SK-N-SH treated with all-trans-retinoic acid at 6 μM for 48 hours (cell line): Measurements from ENCODE around the gene DCPS.

Source experiments
- ATAC-seq: fragments of 200-7000 bp; cut with Tn5 transposase; 3 replicates; pipeline ENCODE4 v1.9.1; 2020; ENCODE audit warnings: mild to moderate bottlenecking, moderate library complexity
- ARNTL ChIP-seq: fragments of 450-650 bp; formaldehyde crosslinking; IDR thresholded peaks from 2 replicates; pipeline ENCODE4 v1.5.0; 2020; ENCODE audit warnings: low read depth, mild to moderate bottlenecking, moderate library complexity, borderline replicate concordance
- BACH2 ChIP-seq: fragments of 250-450 bp; sonication (Bioruptor Pico); IDR thresholded peaks from 2 replicates; pipeline ENCODE4 v1.9.0; 2021; ENCODE audit warnings: mild to moderate bottlenecking, borderline replicate concordance
- CREB5 ChIP-seq: fragments of 250-450 bp; sonication (Bioruptor Pico); IDR thresholded peaks from 2 replicates; pipeline ENCODE4 v1.5.1; 2020; ENCODE audit warnings: low read depth, mild to moderate bottlenecking, moderate library complexity
- CSDC2 ChIP-seq: fragments of 250-450 bp; sonication (Bioruptor Pico); IDR thresholded peaks from 2 replicates; pipeline ENCODE4 v1.5.0; 2020; ENCODE audit warnings: mild to moderate bottlenecking, moderate library complexity
- CSRNP3 ChIP-seq: fragments of 250-450 bp; sonication (Bioruptor Pico); IDR thresholded peaks from 2 replicates; pipeline ENCODE4 v1.5.1; 2021; ENCODE audit warnings: mild to moderate bottlenecking, moderate library complexity
- ESRRG ChIP-seq: fragments of 250-450 bp; sonication (Bioruptor Pico); IDR thresholded peaks from 2 replicates; pipeline ENCODE4 v1.6.1; 2021; ENCODE audit warnings: mild to moderate bottlenecking
- GLIS3 ChIP-seq: fragments of 250-450 bp; sonication (Bioruptor Pico); IDR thresholded peaks from 2 replicates; pipeline ENCODE4 v1.5.0; 2020; ENCODE audit warnings: mild to moderate bottlenecking, moderate library complexity
- OSR1 ChIP-seq: fragments of 250-450 bp; sonication (Bioruptor Pico); IDR thresholded peaks from 2 replicates; pipeline ENCODE4 v1.8.0; 2022; ENCODE audit warnings: moderate library complexity, mild to moderate bottlenecking, inconsistent platforms
- POU6F1 ChIP-seq: fragments of 250-450 bp; sonication (Bioruptor Pico); IDR thresholded peaks from 2 replicates; pipeline ENCODE4 v1.8.0; 2021; ENCODE audit warnings: low read depth, mild to moderate bottlenecking, moderate library complexity, borderline replicate concordance
- PPARA ChIP-seq: fragments of 250-450 bp; sonication (Bioruptor Pico); IDR thresholded peaks from 2 replicates; pipeline ENCODE4 v1.5.0; 2020; ENCODE audit warnings: mild to moderate bottlenecking, borderline replicate concordance
- RARB ChIP-seq: fragments of 250-450 bp; sonication (Bioruptor Pico); IDR thresholded peaks from 2 replicates; pipeline ENCODE4 v1.8.0; 2021; ENCODE audit warnings: mild to moderate bottlenecking, moderate library complexity
- SNAI2 ChIP-seq: fragments of 250-450 bp; sonication (Bioruptor Pico); IDR thresholded peaks from 2 replicates; pipeline ENCODE4 v1.5.0; 2020; ENCODE audit warnings: mild to moderate bottlenecking, moderate library complexity
- TCF4 ChIP-seq: fragments of 250-450 bp; sonication (Bioruptor Pico); IDR thresholded peaks from 2 replicates; pipeline ENCODE4 v1.8.0; 2021; ENCODE audit warnings: mild to moderate bottlenecking, moderate library complexity, borderline replicate concordance
- TOX ChIP-seq: fragments of 250-450 bp; sonication (Bioruptor Pico); IDR thresholded peaks from 2 replicates; pipeline ENCODE4 v1.8.0; 2021; ENCODE audit warnings: mild to moderate bottlenecking, moderate library complexity, borderline replicate concordance
- TSHZ2 ChIP-seq: fragments of 250-450 bp; sonication (Bioruptor Pico); IDR thresholded peaks from 2 replicates; pipeline ENCODE4 v1.5.0; 2020; ENCODE audit warnings: mild to moderate bottlenecking, moderate library complexity
- ZFP3 ChIP-seq: fragments of 250-450 bp; sonication (Bioruptor Pico); IDR thresholded peaks from 2 replicates; pipeline ENCODE4 v1.5.0; 2020; ENCODE audit warnings: mild to moderate bottlenecking, moderate library complexity
- ZFP30 ChIP-seq: fragments of 450-650 bp; formaldehyde crosslinking; IDR thresholded peaks from 2 replicates; pipeline ENCODE4 v1.5.0; 2022; ENCODE audit warnings: mild to moderate bottlenecking, moderate library complexity
- ZNF565 ChIP-seq: fragments of 450-650 bp; formaldehyde crosslinking; conservative IDR thresholded peaks from 2 replicates; pipeline ENCODE4 v1.5.0; 2020; ENCODE audit warnings: low read depth, mild to moderate bottlenecking, moderate library complexity
- ZNF70 ChIP-seq: fragments of 450-650 bp; formaldehyde crosslinking; IDR thresholded peaks from 2 replicates; pipeline ENCODE4 v1.5.0; 2020; ENCODE audit warnings: mild to moderate bottlenecking, moderate library complexity
- ZNF8 ChIP-seq: fragments of 450-650 bp; formaldehyde crosslinking; IDR thresholded peaks from 2 replicates; pipeline ENCODE4 v1.5.0; 2020; ENCODE audit warnings: mild to moderate bottlenecking, moderate library complexity
- TF ChIP-seq, protein P1 (sequence below): fragments of 250-450 bp; sonication (Bioruptor Pico); IDR thresholded peaks from 2 replicates; pipeline ENCODE4 v1.8.0; 2020; ENCODE audit warnings: mild to moderate bottlenecking, moderate library complexity, borderline replicate concordance

The DCPS gene

GRCh38 chr11:126311401-126312291, 7.8 kb downstream of the DCPS start:
- no peak for ATAC-seq
- TF ChIP-seq ZFP30 (CRISPR knock-in tag) (no peak), TOX (CRISPR knock-in tag) (no peak), ZNF8 (CRISPR knock-in tag) (no peak), ESRRG (CRISPR knock-in tag) (no peak), ZNF70 (CRISPR knock-in tag) (no peak)
- TF ChIP-seq, all 23 proteins: peak for 0

DNA sequence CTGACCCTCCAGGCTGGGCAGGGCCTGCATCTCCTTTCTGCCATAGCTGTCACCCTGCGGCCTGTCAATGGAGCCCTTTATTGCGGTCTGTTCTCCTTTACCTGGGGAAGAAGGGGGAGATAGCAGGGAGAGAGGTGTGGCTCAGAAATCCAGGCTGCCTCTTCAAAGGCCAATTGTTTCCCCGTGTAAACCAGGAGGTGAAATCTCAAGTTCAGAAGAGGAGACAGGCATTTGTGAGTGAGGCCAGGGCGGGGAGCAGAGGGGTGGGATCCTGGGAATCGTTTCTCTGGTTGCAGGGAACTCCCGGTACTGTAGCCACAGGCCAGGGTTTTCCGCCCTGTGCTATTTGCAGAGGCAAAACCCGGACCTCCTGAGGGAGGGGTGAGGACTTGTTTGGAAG, 9.1 kb downstream of the DCPS start:
- no peak for ATAC-seq
- TF ChIP-seq ARNTL (CRISPR knock-in tag): no peak
- no peak for TF ChIP-seq CSDC2 (CRISPR knock-in tag)
- no peak for TF ChIP-seq ZFP30 (CRISPR knock-in tag)
- TF ChIP-seq RARB (CRISPR knock-in tag): no peak
- no peak for TF ChIP-seq TOX (CRISPR knock-in tag)
- no peak for TF ChIP-seq GLIS3 (CRISPR knock-in tag)
- no peak for TF ChIP-seq OSR1 (CRISPR knock-in tag)
- no peak for TF ChIP-seq ZNF565
- TF ChIP-seq ESRRG (CRISPR knock-in tag): no peak
- TF ChIP-seq, protein P1, sequence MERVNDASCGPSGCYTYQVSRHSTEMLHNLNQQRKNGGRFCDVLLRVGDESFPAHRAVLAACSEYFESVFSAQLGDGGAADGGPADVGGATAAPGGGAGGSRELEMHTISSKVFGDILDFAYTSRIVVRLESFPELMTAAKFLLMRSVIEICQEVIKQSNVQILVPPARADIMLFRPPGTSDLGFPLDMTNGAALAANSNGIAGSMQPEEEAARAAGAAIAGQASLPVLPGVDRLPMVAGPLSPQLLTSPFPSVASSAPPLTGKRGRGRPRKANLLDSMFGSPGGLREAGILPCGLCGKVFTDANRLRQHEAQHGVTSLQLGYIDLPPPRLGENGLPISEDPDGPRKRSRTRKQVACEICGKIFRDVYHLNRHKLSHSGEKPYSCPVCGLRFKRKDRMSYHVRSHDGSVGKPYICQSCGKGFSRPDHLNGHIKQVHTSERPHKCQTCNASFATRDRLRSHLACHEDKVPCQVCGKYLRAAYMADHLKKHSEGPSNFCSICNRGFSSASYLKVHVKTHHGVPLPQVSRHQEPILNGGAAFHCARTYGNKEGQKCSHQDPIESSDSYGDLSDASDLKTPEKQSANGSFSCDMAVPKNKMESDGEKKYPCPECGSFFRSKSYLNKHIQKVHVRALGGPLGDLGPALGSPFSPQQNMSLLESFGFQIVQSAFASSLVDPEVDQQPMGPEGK (CRISPR knock-in tag): no peak
- TF ChIP-seq CSRNP3 (CRISPR knock-in tag): no peak
- no peak for TF ChIP-seq SNAI2
- TF ChIP-seq ZFP3 (CRISPR knock-in tag): no peak
- TF ChIP-seq ZNF70 (CRISPR knock-in tag): no peak
- TF ChIP-seq CREB5 (CRISPR knock-in tag): no peak
- no peak for TF ChIP-seq POU6F1 (CRISPR knock-in tag)
- TF ChIP-seq PPARA (CRISPR knock-in tag): no peak

- no peak for ATAC-seq
- TF ChIP-seq ZNF565 (no peak), OSR1 (CRISPR knock-in tag) (no peak), PPARA (CRISPR knock-in tag) (no peak), ZFP30 (CRISPR knock-in tag) (no peak), TCF4 (CRISPR knock-in tag) (no peak), BACH2 (CRISPR knock-in tag) (no peak), ZNF8 (CRISPR knock-in tag) (no peak), TSHZ2 (CRISPR knock-in tag) (no peak)
These were observed 10.0 kb downstream of the DCPS start for GRCh38 chr11:126313826-126314225.
